H9 (cell line): Measurements from ENCODE around the gene ANKS1B. TPM values are rescaled to one million over a fixed set of nuclear protein-coding genes. Genes with fewer than 3 reads are reported as not detected.

Experiments used
- DNase-seq: peaks from one replicate; pipeline ENCODE4 v3.0.0-alpha.2; 2017
- H2AFZ ChIP-seq: one replicate; pipeline ENCODE4 v1.6.1; 2013; ENCODE audit warnings: mild to moderate bottlenecking, low read length, control low read depth, moderate library complexity
- H2AK5ac ChIP-seq: 2 replicates; pipeline ENCODE4 v1.6.1; 2013; ENCODE audit warnings: low read length, control low read depth, mixed read lengths; ENCODE audit not compliant: insufficient read length
- H2BK120ac ChIP-seq: one replicate; pipeline ENCODE4 v1.6.1; 2013; ENCODE audit warnings: low read depth, mild to moderate bottlenecking, low read length, control low read depth, inconsistent platforms; ENCODE audit not compliant: poor library complexity, severe bottlenecking
- H2BK12ac ChIP-seq: 2 replicates; pipeline ENCODE4 v1.6.1; 2013; ENCODE audit warnings: low read length, control low read depth, mixed read lengths, low read depth; ENCODE audit not compliant: insufficient read length
- H2BK15ac ChIP-seq: 2 replicates; pipeline ENCODE4 v1.6.1; 2013; ENCODE audit warnings: low read depth, low read length, control low read depth
- H2BK20ac ChIP-seq: one replicate; pipeline ENCODE4 v1.6.1; 2013; ENCODE audit warnings: low read depth, mild to moderate bottlenecking, low read length, control low read depth, inconsistent platforms; ENCODE audit not compliant: poor library complexity, severe bottlenecking
- H2BK5ac ChIP-seq: 2 replicates; pipeline ENCODE4 v1.6.1; 2013; ENCODE audit warnings: low read length, control low read depth, mixed read lengths; ENCODE audit not compliant: insufficient read length
- H3K14ac ChIP-seq: 2 replicates; pipeline ENCODE4 v1.6.1; 2013; ENCODE audit warnings: low read length, control low read depth; ENCODE audit not compliant: insufficient read depth
- H3K18ac ChIP-seq: 2 replicates; pipeline ENCODE4 v1.6.1; 2013; ENCODE audit warnings: low read depth, mild to moderate bottlenecking, mixed read lengths, low read length, control low read depth; ENCODE audit not compliant: insufficient read length
- H3K23ac ChIP-seq: 2 replicates; pipeline ENCODE4 v1.6.1; 2013; ENCODE audit warnings: low read length, control low read depth, mixed read lengths, low read depth; ENCODE audit not compliant: insufficient read length
- H3K23me2 ChIP-seq: 2 replicates; pipeline ENCODE4 v1.6.1; 2013; ENCODE audit warnings: low read depth, mild to moderate bottlenecking, mixed read lengths, low read length, control low read depth; ENCODE audit not compliant: insufficient read length, poor library complexity, severe bottlenecking
- H3K27ac ChIP-seq: 2 replicates; pipeline ENCODE4 v1.5.1; 2013; ENCODE audit warnings: low read length, control low read depth, mixed read lengths, low read depth; ENCODE audit not compliant: insufficient read length
- H3K27me3 ChIP-seq: 2 replicates; pipeline ENCODE4 v1.6.1; 2013; ENCODE audit warnings: low read length, control low read depth, inconsistent platforms; ENCODE audit not compliant: insufficient read depth
- H3K4ac ChIP-seq: 2 replicates; pipeline ENCODE4 v1.6.1; 2013; ENCODE audit warnings: low read depth, mild to moderate bottlenecking, control low read depth, inconsistent platforms, low read length, moderate library complexity
- H3K4me1 ChIP-seq: 2 replicates; pipeline ENCODE4 v1.6.1; 2013; ENCODE audit warnings: low read length, control low read depth, inconsistent platforms; ENCODE audit not compliant: insufficient read depth
- H3K4me2 ChIP-seq: 2 replicates; pipeline ENCODE4 v1.6.1; 2013; ENCODE audit warnings: low read length, control low read depth, mixed read lengths; ENCODE audit not compliant: insufficient read length, insufficient read depth
- H3K56ac ChIP-seq: 2 replicates; pipeline ENCODE4 v1.6.1; 2013; ENCODE audit warnings: low read depth, mild to moderate bottlenecking, mixed read lengths, low read length, control low read depth; ENCODE audit not compliant: insufficient read length
- H3K79me1 ChIP-seq: 2 replicates; pipeline ENCODE4 v1.6.1; 2013; ENCODE audit warnings: low read depth, mild to moderate bottlenecking, moderate library complexity, low read length, control low read depth, inconsistent platforms; ENCODE audit not compliant: insufficient read depth, poor library complexity, severe bottlenecking
- H3K79me2 ChIP-seq: 2 replicates; pipeline ENCODE4 v1.6.1; 2013; ENCODE audit warnings: low read length, control low read depth, inconsistent platforms; ENCODE audit not compliant: insufficient read depth
- H3K9ac ChIP-seq: 2 replicates; pipeline ENCODE4 v1.6.1; 2013; ENCODE audit warnings: low read length, control low read depth, mixed read lengths; ENCODE audit not compliant: insufficient read length; ENCODE audit errors: extremely low read depth
- H3K9me3 ChIP-seq: one replicate; pipeline ENCODE4 v1.6.1; 2013; ENCODE audit warnings: low read depth, low read length, inconsistent platforms; ENCODE audit not compliant: control insufficient read depth
- H3T11ph ChIP-seq: one replicate; pipeline ENCODE4 v1.6.1; 2013; ENCODE audit warnings: mild to moderate bottlenecking, low read length, control low read depth, inconsistent platforms
- H4K20me1 ChIP-seq: one replicate; pipeline ENCODE4 v1.6.1; 2013; ENCODE audit not compliant: control insufficient read depth, insufficient read length, insufficient read depth
- H4K5ac ChIP-seq: 2 replicates; pipeline ENCODE4 v1.6.1; 2013; ENCODE audit warnings: low read depth, mild to moderate bottlenecking, mixed read lengths, low read length, control low read depth; ENCODE audit not compliant: insufficient read length
- H4K8ac ChIP-seq: replicated peaks from 2 replicates; pipeline ENCODE4 v1.6.1; 2013; ENCODE audit warnings: low read length, control low read depth, mixed read lengths, low read depth; ENCODE audit not compliant: insufficient read length
- H4K91ac ChIP-seq: 2 replicates; pipeline ENCODE4 v1.6.1; 2013; ENCODE audit warnings: low read depth, mild to moderate bottlenecking, moderate library complexity, mixed read lengths, low read length, control low read depth; ENCODE audit not compliant: insufficient read length
- H3K27ac Mint-ChIP-seq, 3 experiments: 2 replicates in 2 of 3; 3 replicates in 1 of 3; pipeline ENCODE4 v1.8.0; 2020 to 2021; ENCODE audit warnings: mixed read lengths in 3 of 3, mild to moderate bottlenecking in 1 of 3, moderate library complexity in 1 of 3
- H3K27me3 Mint-ChIP-seq: 2 replicates; pipeline ENCODE4 v1.8.0; 2021; ENCODE audit warnings: low read depth, mild to moderate bottlenecking, moderate library complexity, mixed read lengths
- H3K36me3 Mint-ChIP-seq, 3 experiments: 2 replicates in 2 of 3; 3 replicates in 1 of 3; pipeline ENCODE4 v1.8.0; 2020 to 2021; ENCODE audit warnings: low read depth in 3 of 3, mixed read lengths in 3 of 3; ENCODE audit not compliant: insufficient read depth in 1 of 3
- H3K4me1 Mint-ChIP-seq, 2 experiments: 2 replicates each; pipeline ENCODE4 v1.8.0; 2020; ENCODE audit warnings: mixed read lengths in 2 of 2
- H3K4me3 Mint-ChIP-seq, 2 experiments: 2 replicates in 1 of 2; 3 replicates in 1 of 2; pipeline ENCODE4 v1.8.0; 2020 to 2021; ENCODE audit warnings: mild to moderate bottlenecking in 2 of 2, mixed read lengths in 2 of 2, moderate library complexity in 1 of 2
- H3K9me3 Mint-ChIP-seq, 2 experiments: 2 replicates in 1 of 2; 3 replicates in 1 of 2; pipeline ENCODE4 v1.8.0; 2020; ENCODE audit warnings: mild to moderate bottlenecking in 2 of 2, mixed read lengths in 2 of 2, moderate library complexity in 1 of 2
- CTCF ChIP-seq: fragments of 200-600 bp; sonication (generic); conservative IDR thresholded peaks from 3 replicates; pipeline ENCODE4 v1.8.0; 2021; ENCODE audit warnings: antibody characterized with exemption, mild to moderate bottlenecking
- WGBS: extraction: QIAGEN DNeasy Blood & Tissue Kit; methylation state at CpG from one replicate; pipeline ENCODE4 v1.1.7; 2013; ENCODE audit warnings: missing lambda C conversion rate, low lambda C conversion rate, mixed read lengths; ENCODE audit not compliant: insufficient read length; ENCODE audit errors: extremely low coverage; 5-methylcytosine and 5-hydroxymethylcytosine counted together
- total RNA-seq: library from RNA; stranded (reverse); gene quantifications from 2 replicates; pipeline ENCODE4 v1.2.1, GENCODE V29; 2021

The ANKS1B gene
- total RNA-seq, 1 experiment from 2014 or later = 4.1 TPM

DNA sequence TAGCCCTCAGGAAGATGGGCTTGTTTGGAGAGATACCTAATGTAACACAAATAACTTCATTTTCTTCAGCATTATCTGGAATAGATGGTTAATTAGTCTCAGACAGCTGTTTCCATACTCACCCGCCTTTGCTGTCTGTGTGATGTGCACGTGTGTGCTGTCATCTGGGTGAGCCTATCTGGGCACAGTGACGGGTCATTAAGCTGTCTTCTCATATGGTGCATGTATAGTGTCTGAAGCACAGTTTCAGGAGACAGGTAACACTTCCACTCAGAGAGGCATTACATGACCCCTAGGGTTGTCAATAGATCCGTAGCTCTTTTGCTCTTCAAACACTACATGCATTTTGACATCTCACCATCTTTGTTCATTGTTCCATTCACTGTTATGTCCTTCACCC, 846.3 kb downstream of the ANKS1B start:
- no peak overlapping the region for H3K27ac ChIP-seq
- no peak overlapping the region for H2BK12ac ChIP-seq
- H2AK5ac ChIP-seq = no peak overlapping the region
- no peak for DNase-seq
- Mint-ChIP-seq H3K36me3 (no peaks in the 10 kb centered on the region; a peak in 2 of 7 replicates), H3K27ac (no peak overlapping the region), H3K4me1 (peaks cover 0 to 11% of the 10 kb centered on the region in 2 experiments), H3K27me3 (no peaks in the 10 kb centered on the region), H3K9me3 (peaks cover 3 to 4% of the 10 kb centered on the region in 2 experiments; a peak in 2 of 5 replicates), H3K4me3 (no peak overlapping the region)
- no peak for TF ChIP-seq CTCF
- no peak overlapping the region for H4K5ac ChIP-seq
- no peak overlapping the region for H3K23ac ChIP-seq
- H3K4me2 ChIP-seq = no peak overlapping the region
- H2BK20ac ChIP-seq = no peak overlapping the region
- no peaks in the 10 kb centered on the region for H3K27me3 ChIP-seq
- H3K9me3 ChIP-seq = no peaks in the 10 kb centered on the region
- no peak overlapping the region for H2AFZ ChIP-seq
- no peak overlapping the region for H3K56ac ChIP-seq
- no peak overlapping the region for H3K9ac ChIP-seq
- H4K8ac ChIP-seq = no peak overlapping the region
- peaks cover 3% of the 10 kb centered on the region for H3K4me1 ChIP-seq
- no peak overlapping the region for H3K4ac ChIP-seq
- H3K18ac ChIP-seq = no peak overlapping the region
- H4K20me1 ChIP-seq = no peaks in the 10 kb centered on the region
- H2BK15ac ChIP-seq = no peak overlapping the region
- no peak overlapping the region for H2BK120ac ChIP-seq
- no peak overlapping the region for H3K14ac ChIP-seq
- no peaks in the 10 kb centered on the region for H3K23me2 ChIP-seq
- no peak overlapping the region for H3T11ph ChIP-seq
- no CpG with 5 or more reads among the region's 4 CpGs for WGBS
- no peaks in the 10 kb centered on the region for H3K79me2 ChIP-seq
- H4K91ac ChIP-seq = no peak overlapping the region
- no peaks in the 10 kb centered on the region for H3K79me1 ChIP-seq
- no peak overlapping the region for H2BK5ac ChIP-seq
